Calu3 (cell line): Measurements from ENCODE around the gene MYH15. TPM values are rescaled to one million over a fixed set of nuclear protein-coding genes. Genes with fewer than 3 reads are reported as not detected.

Experiments
- BruUV-seq: library from RNA; stranded (reverse); fragments of 400-500 nt; replicated peaks from 2 replicates; lab custom pipeline; 2021; lab: Mats Ljungman, UMichigan
- CTCF ChIA-PET: fragments of 300-600 bp; sonication (Branson Sonifier 250); formaldehyde crosslinking; loops from one replicate; lab custom pipeline; 2022; ENCODE audit warnings: antibody characterized with exemption; lab: Charles Lee
- DNase-seq: peaks from one replicate; pipeline ENCODE4 v3.0.0; 2022
- H3K27ac Mint-ChIP-seq: one replicate; pipeline ENCODE4 v1.8.0; 2022; ENCODE audit warnings: mixed read lengths; ENCODE audit not compliant: unreplicated experiment
- H3K27me3 Mint-ChIP-seq: one replicate; pipeline ENCODE4 v1.8.0; 2022; ENCODE audit warnings: mixed read lengths; ENCODE audit not compliant: unreplicated experiment
- H3K36me3 Mint-ChIP-seq: one replicate; pipeline ENCODE4 v1.8.0; 2022; ENCODE audit warnings: mild to moderate bottlenecking, moderate library complexity, mixed read lengths; ENCODE audit not compliant: insufficient read depth, unreplicated experiment
- H3K4me1 Mint-ChIP-seq: one replicate; pipeline ENCODE4 v1.8.0; 2022; ENCODE audit warnings: mild to moderate bottlenecking, low read depth, mixed read lengths; ENCODE audit not compliant: unreplicated experiment
- H3K4me3 Mint-ChIP-seq: one replicate; pipeline ENCODE4 v1.8.0; 2022; ENCODE audit warnings: mild to moderate bottlenecking, low read depth, moderate library complexity, mixed read lengths; ENCODE audit not compliant: unreplicated experiment
- H3K9me3 Mint-ChIP-seq: one replicate; pipeline ENCODE4 v1.8.0; 2022; ENCODE audit warnings: low read depth, mixed read lengths; ENCODE audit not compliant: unreplicated experiment
- intact Hi-C: fragments of 100-400 bp; cut with micrococcal nuclease; formaldehyde crosslinking; loops from one replicate; pipeline ENCODE4 v1.10.0; 2022; ENCODE audit not compliant: unreplicated experiment
- total RNA-seq: library from RNA; stranded (reverse); gene quantifications from 2 replicates; pipeline ENCODE4 v1.2.3, GENCODE V29; 2022
- TF ChIP-seq, protein P1 (sequence below): fragments of 200-600 bp; IDR thresholded peaks from one replicate; pipeline ENCODE4 v1.8.0; 2022; ENCODE audit warnings: antibody characterized with exemption; ENCODE audit not compliant: unreplicated experiment

Gene MYH15
- total RNA-seq, 1 experiment from 2014 or later: 0.35 TPM

DNA sequence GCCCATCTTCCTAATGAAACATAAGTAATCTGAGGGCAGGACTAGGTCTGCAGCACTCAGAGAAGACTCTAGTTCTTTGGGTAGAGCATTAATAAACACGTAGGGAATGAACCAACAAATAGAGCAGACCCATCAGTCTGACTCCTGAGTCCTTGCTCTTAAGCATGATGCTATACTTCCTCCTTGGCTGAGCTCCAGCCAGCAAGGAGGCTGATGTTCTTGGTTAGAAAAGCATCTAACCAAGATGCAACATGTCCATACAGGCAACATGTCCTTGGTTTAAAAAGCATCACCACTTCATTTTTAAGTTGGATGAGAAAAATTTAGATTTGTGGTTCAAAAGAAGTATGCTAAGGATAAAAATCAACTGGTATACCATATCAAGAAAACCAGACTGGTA is 8.5 kb upstream of the MYH15 start:
- Mint-ChIP-seq H3K27ac (no peak overlapping the region), H3K4me1 (no peaks in the 10 kb centered on the region), H3K9me3 (no peaks in the 10 kb centered on the region), H3K4me3 (no peak overlapping the region), H3K27me3 (no peaks in the 10 kb centered on the region), H3K36me3 (no peaks in the 10 kb centered on the region)
- DNase-seq: no peak
- BruUV-seq: no TSS peak
- CTCF ChIA-PET: no interaction called here
- intact Hi-C loops: no loop called here
- TF ChIP-seq, protein P1, sequence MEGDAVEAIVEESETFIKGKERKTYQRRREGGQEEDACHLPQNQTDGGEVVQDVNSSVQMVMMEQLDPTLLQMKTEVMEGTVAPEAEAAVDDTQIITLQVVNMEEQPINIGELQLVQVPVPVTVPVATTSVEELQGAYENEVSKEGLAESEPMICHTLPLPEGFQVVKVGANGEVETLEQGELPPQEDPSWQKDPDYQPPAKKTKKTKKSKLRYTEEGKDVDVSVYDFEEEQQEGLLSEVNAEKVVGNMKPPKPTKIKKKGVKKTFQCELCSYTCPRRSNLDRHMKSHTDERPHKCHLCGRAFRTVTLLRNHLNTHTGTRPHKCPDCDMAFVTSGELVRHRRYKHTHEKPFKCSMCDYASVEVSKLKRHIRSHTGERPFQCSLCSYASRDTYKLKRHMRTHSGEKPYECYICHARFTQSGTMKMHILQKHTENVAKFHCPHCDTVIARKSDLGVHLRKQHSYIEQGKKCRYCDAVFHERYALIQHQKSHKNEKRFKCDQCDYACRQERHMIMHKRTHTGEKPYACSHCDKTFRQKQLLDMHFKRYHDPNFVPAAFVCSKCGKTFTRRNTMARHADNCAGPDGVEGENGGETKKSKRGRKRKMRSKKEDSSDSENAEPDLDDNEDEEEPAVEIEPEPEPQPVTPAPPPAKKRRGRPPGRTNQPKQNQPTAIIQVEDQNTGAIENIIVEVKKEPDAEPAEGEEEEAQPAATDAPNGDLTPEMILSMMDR: no peak

DNA sequence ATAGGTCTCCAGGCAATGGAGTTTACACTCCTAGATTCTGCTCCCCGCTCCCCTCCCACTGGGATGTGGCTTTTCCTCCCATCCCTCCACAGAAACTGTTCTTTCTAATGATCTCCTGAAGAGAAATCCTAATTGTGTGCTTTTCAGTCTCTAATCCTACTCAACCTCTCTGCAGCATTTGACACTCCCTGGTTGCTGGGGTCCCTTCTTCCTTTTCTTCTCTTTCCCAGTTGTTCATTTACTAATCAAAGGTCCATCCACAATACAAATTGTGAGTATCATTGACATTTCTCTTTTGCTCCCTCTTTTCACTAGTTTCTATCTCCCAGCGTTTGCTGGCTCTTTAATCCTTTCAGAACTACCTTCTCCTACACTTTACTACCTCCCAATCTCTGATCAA is 6.5 kb upstream of the MYH15 start:
- H3K4me1 Mint-ChIP-seq: no peaks in the 10 kb centered on the region
- BruUV-seq: no TSS peak
- no peaks in the 10 kb centered on the region for H3K36me3 Mint-ChIP-seq
- no peak for DNase-seq
- intact Hi-C loops: no loop called here
- H3K9me3 Mint-ChIP-seq: no peaks in the 10 kb centered on the region
- CTCF ChIA-PET: no interaction called here
- H3K27me3 Mint-ChIP-seq: no peaks in the 10 kb centered on the region
- H3K27ac Mint-ChIP-seq: no peak overlapping the region
- no peak overlapping the region for H3K4me3 Mint-ChIP-seq
- TF ChIP-seq, protein P1: no peak

DNA sequence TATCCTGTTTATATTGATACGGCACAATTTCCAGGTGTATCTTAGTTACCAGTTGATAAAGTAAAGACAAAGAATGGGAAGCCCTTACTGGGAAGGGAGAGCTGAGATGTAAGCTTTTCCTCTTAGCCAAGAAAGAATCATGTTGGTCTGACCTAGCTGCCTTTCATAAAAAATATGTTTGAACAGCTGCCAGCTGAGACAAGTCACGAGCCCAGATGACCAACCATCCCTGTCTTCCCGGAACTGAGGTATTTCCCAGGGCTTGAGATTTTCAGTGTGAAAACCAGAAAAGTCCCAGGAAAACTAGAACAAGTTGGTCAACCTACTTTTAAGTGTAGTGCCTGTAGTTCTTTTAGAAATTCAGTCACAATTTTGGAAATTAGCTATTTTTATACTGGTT is 3.6 kb upstream of the MYH15 start:
- CTCF ChIA-PET: no interaction called here
- Mint-ChIP-seq H3K27me3 (no peaks in the 10 kb centered on the region), H3K4me3 (no peak overlapping the region), H3K36me3 (no peaks in the 10 kb centered on the region), H3K4me1 (no peaks in the 10 kb centered on the region), H3K27ac (no peak overlapping the region), H3K9me3 (no peaks in the 10 kb centered on the region)
- TF ChIP-seq, protein P1: no peak
- intact Hi-C loops: no loop called here
- no peak for DNase-seq
- no TSS peak for BruUV-seq

DNA sequence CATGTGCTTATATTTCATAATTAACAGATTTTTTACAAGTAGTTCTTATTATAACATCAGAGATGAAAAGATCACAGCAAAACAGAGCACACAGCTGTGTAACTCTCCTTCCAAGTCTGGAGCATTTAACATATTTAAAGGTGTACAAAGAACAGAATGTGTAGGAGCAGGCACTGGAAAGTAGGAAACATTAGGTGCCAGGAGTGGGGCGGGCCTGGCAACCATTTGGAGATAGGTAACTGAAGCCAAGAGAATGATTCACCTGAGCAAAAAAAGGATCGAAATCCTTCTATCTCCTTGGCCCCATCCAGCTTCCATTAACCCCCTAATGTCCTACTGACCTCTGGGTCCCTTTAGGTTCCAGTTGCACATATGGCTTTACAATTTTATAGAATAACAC is 2.3 kb upstream of the MYH15 start:
- CTCF ChIA-PET: no interaction called here
- no peak overlapping the region for H3K4me3 Mint-ChIP-seq

More for the DNA sequence above, 2.3 kb upstream of the MYH15 start:
- Mint-ChIP-seq H3K36me3 (no peaks in the 10 kb centered on the region), H3K4me1 (no peaks in the 10 kb centered on the region), H3K27me3 (no peaks in the 10 kb centered on the region), H3K27ac (no peak overlapping the region), H3K9me3 (no peaks in the 10 kb centered on the region)
- BruUV-seq: no TSS peak
- intact Hi-C loops: no loop called here
- TF ChIP-seq, protein P1: no peak
- no peak for DNase-seq
